ENCODE data around the gene DAGLB. TPM values are rescaled to one million over a fixed set of nuclear protein-coding genes. Genes with fewer than 3 reads are reported as not detected.

Gene DAGLB
- polyA plus RNA-seq, 3 donors: 15.2 to 47.0 (median 16.4) TPM

DNA sequence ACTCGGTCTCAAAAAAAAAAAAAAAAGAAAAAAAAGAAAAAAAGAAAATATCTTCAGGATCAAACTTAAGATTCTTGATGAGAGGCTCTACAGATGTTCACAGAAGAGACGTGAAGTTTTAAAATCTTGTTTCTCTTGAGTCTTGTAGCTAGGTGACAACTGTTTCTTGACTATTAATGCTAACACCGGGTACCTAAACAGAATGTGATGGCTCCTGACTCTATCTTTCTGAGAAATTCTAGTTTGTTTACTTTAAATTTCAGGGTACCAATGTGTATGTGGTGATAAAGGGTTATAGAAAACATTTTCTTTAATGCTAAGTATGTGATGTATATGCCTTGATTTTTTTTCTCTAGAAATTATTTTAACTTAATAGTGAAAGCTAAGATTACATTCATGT lies 61.0 kb downstream of the DAGLB start:
- DNase-seq: no peak
- no peak overlapping the region for H3K9ac ChIP-seq (ENCODE audit: insufficient read depth, low read length, poor library complexity, severe bottlenecking)
- no peak overlapping the region for H3K4me2 ChIP-seq (replicated peaks; ENCODE audit: extremely low read depth, low read length, poor library complexity, severe bottlenecking)
- H2AFZ ChIP-seq (ENCODE audit: insufficient read depth, low read depth, low read length, poor library complexity, severe bottlenecking): no peak overlapping the region
- Mint-ChIP-seq H3K9me3 (no peaks in the 10 kb centered on the region), H3K27me3 (ENCODE audit: low read depth in 3 of 3) (peaks cover 0 to 2% (median 0%) of the 10 kb centered on the region in 3 donors), H3K4me3 (no peak overlapping the region), H3K36me3 (peaks cover 32 to 50% of the 10 kb centered on the region in 2 donors), H3K27ac (peak overlapping the region in 6 of 7 donors; percentile 80 to 99 (median 96)), H3K4me1 (peaks cover 52% of the 10 kb centered on the region)
- H3K79me2 ChIP-seq (ENCODE audit: insufficient read depth, low read length): peaks cover 100% of the 10 kb centered on the region
- no peaks in the 10 kb centered on the region for H3K9me3 ChIP-seq (replicated peaks in 1 of 2; ENCODE audit: control insufficient read depth in 1 of 2, insufficient read depth in 1 of 2, low read length in 2 of 2)
- peaks cover 37 to 49% of the 10 kb centered on the region in 2 donors for H3K36me3 ChIP-seq (replicated peaks in 1 of 2; ENCODE audit: control insufficient read depth in 1 of 2, insufficient read depth in 2 of 2, low read length in 2 of 2)
- 100% methylated on average over 1 of the region's 3 CpGs for WGBS (ENCODE audit: insufficient coverage)
- H3K4me1 ChIP-seq (ENCODE audit: control insufficient read depth in 1 of 2, insufficient read depth in 2 of 2, low read length in 2 of 2): peaks cover 45 to 54% of the 10 kb centered on the region in 2 donors
- peak overlapping the region in 1 of 2 donors; percentile 98 for H3K27ac ChIP-seq (ENCODE audit: low read depth in 1 of 2, low read length in 2 of 2)
- TF ChIP-seq, protein P1, sequence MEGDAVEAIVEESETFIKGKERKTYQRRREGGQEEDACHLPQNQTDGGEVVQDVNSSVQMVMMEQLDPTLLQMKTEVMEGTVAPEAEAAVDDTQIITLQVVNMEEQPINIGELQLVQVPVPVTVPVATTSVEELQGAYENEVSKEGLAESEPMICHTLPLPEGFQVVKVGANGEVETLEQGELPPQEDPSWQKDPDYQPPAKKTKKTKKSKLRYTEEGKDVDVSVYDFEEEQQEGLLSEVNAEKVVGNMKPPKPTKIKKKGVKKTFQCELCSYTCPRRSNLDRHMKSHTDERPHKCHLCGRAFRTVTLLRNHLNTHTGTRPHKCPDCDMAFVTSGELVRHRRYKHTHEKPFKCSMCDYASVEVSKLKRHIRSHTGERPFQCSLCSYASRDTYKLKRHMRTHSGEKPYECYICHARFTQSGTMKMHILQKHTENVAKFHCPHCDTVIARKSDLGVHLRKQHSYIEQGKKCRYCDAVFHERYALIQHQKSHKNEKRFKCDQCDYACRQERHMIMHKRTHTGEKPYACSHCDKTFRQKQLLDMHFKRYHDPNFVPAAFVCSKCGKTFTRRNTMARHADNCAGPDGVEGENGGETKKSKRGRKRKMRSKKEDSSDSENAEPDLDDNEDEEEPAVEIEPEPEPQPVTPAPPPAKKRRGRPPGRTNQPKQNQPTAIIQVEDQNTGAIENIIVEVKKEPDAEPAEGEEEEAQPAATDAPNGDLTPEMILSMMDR (IDR thresholded peaks at IDR 0.05): no peak
- no peak overlapping the region for H3K4me3 ChIP-seq (replicated peaks in 1 of 3; ENCODE audit: low read depth in 2 of 3, low read length in 3 of 3)
- intact Hi-C loops (cut with micrococcal nuclease): no loop called here
- peaks cover 100% of the 10 kb centered on the region for H4K20me1 ChIP-seq (ENCODE audit: insufficient read depth, low read length)
- no peaks in the 10 kb centered on the region for H3K27me3 ChIP-seq (ENCODE audit: control insufficient read depth in 2 of 2, insufficient read depth in 2 of 2, low read length in 2 of 2)

DNA sequence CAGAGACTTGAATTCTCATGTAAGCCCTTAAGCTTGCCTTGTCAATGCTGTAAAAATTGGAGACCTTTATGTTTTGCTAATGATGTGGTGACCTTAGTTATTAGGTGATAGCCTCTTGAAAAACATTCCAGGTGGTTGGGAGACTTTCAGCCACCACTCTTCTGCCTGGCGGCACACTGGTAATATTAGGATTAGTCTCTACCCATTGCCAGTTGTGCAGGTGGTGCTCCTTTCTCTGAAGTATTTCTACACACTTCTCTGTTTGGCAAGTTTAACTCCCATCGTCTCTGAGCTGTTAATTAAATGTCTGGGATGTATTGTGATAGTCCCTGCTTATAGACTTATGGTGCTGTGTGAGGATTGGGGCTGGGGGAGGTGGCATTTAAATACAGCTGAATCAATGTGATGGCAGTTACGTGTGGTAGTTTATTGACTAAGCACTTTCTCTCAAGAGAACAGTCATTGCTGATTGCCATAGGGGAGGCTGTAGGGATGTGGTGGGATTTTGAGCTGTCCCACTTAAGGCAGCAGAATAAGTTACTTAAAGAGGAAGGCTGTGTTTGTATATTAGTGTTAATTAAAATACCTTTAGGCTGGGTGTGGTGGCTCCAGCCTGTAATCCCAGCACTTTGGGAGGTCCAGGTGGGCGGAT lies 61.7 kb downstream of the DAGLB start:
- peak overlapping the region; percentile 43 for H3K4me2 ChIP-seq (replicated peaks; ENCODE audit: extremely low read depth, low read length, poor library complexity, severe bottlenecking)
- H3K4me3 ChIP-seq (replicated peaks in 1 of 3; ENCODE audit: low read depth in 2 of 3, low read length in 3 of 3): no peak overlapping the region
- peaks cover 55% of the 10 kb centered on the region for H3K4me1 Mint-ChIP-seq
- H3K27me3 ChIP-seq (ENCODE audit: control insufficient read depth in 2 of 2, insufficient read depth in 2 of 2, low read length in 2 of 2): no peaks in the 10 kb centered on the region
- H3K9me3 ChIP-seq (replicated peaks in 1 of 2; ENCODE audit: control insufficient read depth in 1 of 2, insufficient read depth in 1 of 2, low read length in 2 of 2): no peaks in the 10 kb centered on the region
- WGBS (ENCODE audit: insufficient coverage): 22% methylated on average over 1 of the region's 4 CpGs
- TF ChIP-seq, protein P1 (IDR thresholded peaks at IDR 0.05): no peak
- H3K79me2 ChIP-seq (ENCODE audit: insufficient read depth, low read length): peaks cover 100% of the 10 kb centered on the region
- H3K27ac Mint-ChIP-seq: peak overlapping the region; percentile 86 to 99 (median 94)
- H3K27ac ChIP-seq (ENCODE audit: low read depth in 1 of 2, low read length in 2 of 2): peak overlapping the region; percentile 97 to 98
- H3K27me3 Mint-ChIP-seq (ENCODE audit: low read depth in 3 of 3): peaks cover 0 to 2% (median 0%) of the 10 kb centered on the region in 3 donors
- no peak overlapping the region for H2AFZ ChIP-seq (ENCODE audit: insufficient read depth, low read depth, low read length, poor library complexity, severe bottlenecking)
- peak in 1 of 3 donors; percentile 46 for DNase-seq
- H3K36me3 Mint-ChIP-seq: peaks cover 25 to 44% of the 10 kb centered on the region in 2 donors
- H3K4me3 Mint-ChIP-seq: no peak overlapping the region
- no peak overlapping the region for H3K9ac ChIP-seq (ENCODE audit: insufficient read depth, low read length, poor library complexity, severe bottlenecking)
- peaks cover 100% of the 10 kb centered on the region for H4K20me1 ChIP-seq (ENCODE audit: insufficient read depth, low read length)
- intact Hi-C loops (cut with micrococcal nuclease): no loop called here
- no peaks in the 10 kb centered on the region for H3K9me3 Mint-ChIP-seq
- H3K4me1 ChIP-seq (ENCODE audit: control insufficient read depth in 1 of 2, insufficient read depth in 2 of 2, low read length in 2 of 2): peaks cover 51 to 61% of the 10 kb centered on the region in 2 donors
- peaks cover 32 to 42% of the 10 kb centered on the region in 2 donors for H3K36me3 ChIP-seq (replicated peaks in 1 of 2; ENCODE audit: control insufficient read depth in 1 of 2, insufficient read depth in 2 of 2, low read length in 2 of 2)

Measured in CD14-positive monocyte (primary cell).